Measurements from ENCODE around the gene NFASC.

The NFASC gene

GRCh38 chr1:204854286-204854685 is 16.4 kb upstream of the NFASC start:
- WGBS, 2 experiments: 78 to 90% methylated on average over 2 of the region's 2 CpGs
- Histone ChIP-seq H3K4me3 (ENCODE audit: insufficient read depth, low read depth, low read length) (no peak overlapping the region), H3K36me3 (ENCODE audit: control insufficient read depth, insufficient read depth, low read length) (no peaks in the 10 kb centered on the region)

DNA sequence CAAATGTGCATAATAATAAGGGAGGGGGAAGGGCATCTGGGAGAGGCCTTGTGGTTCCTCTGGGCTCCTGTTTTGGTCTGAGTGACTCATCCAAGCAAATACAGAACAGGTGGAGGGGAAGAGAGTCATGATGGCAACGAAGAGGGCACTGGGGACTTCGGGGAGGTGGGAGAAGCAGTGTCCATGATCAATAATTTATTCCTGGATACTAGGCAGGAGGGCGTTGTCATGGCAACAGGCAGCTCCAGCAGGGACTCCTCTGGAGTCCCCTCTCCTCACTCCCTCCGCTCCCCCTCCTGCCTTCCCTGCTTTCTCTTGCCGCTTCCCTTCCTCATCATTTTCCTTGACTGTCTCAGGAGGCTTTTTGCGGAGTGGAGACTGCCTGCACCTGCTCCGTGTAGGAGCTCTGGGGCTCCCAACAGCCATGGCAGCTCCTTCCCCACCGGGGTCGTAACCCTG is 12.3 kb upstream of the NFASC start:
- Histone ChIP-seq H3K4me1 (ENCODE audit: control insufficient read depth, insufficient read depth, low read length) (peaks cover 10% of the 10 kb centered on the region), H3K36me3 (ENCODE audit: control insufficient read depth, insufficient read depth, low read length) (no peaks in the 10 kb centered on the region), H3K27ac (ENCODE audit: insufficient read depth, low read depth, low read length, poor library complexity, severe bottlenecking) (no peak overlapping the region), H3K9me3 (ENCODE audit: control insufficient read depth, low read length) (no peaks in the 10 kb centered on the region), H3K27me3 (ENCODE audit: control insufficient read depth, insufficient read depth, low read length, poor library complexity, severe bottlenecking) (no peaks in the 10 kb centered on the region), H3K4me3 (ENCODE audit: insufficient read depth, low read depth, low read length) (no peak overlapping the region)
- WGBS, 2 experiments: 53 to 58% methylated on average over 9 of the region's 9 CpGs

More at GRCh38 chr1:204854286-204854685, 16.4 kb upstream of the NFASC start:
- Histone ChIP-seq H3K9me3 (ENCODE audit: control insufficient read depth, low read length) (no peaks in the 10 kb centered on the region), H3K4me1 (ENCODE audit: control insufficient read depth, insufficient read depth, low read length) (peaks cover 10% of the 10 kb centered on the region), H3K27ac (ENCODE audit: insufficient read depth, low read depth, low read length, poor library complexity, severe bottlenecking) (no peak overlapping the region), H3K27me3 (ENCODE audit: control insufficient read depth, insufficient read depth, low read length, poor library complexity, severe bottlenecking) (no peaks in the 10 kb centered on the region)

DNA sequence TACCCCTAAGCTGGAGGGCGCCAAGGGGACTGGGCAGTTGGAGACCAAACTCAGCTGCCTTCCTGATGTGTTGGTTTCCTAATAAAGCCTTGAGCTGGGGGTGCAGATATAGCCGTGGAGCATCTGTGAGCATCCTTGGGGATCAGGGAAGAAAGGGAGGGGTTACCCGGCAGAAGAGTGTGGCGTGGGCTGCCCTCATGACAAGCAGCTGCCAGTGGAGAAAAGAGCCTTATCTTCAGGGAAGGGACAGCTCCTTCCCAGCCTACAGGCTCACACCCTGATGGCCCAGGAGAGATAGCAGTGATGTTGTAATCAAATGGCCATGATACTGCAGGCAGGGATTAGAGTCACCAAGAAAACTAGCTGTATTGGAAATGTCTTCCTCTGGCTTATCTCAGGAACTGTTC is 10.8 kb upstream of the NFASC start:
- no peaks in the 10 kb centered on the region for H3K9me3 ChIP-seq (ENCODE audit: control insufficient read depth, low read length)
- H3K27me3 ChIP-seq (ENCODE audit: control insufficient read depth, insufficient read depth, low read length, poor library complexity, severe bottlenecking): no peaks in the 10 kb centered on the region
- peaks cover 10% of the 10 kb centered on the region for H3K4me1 ChIP-seq (ENCODE audit: control insufficient read depth, insufficient read depth, low read length)
- WGBS, 2 experiments: 89 to 91% methylated on average over 4 of the region's 4 CpGs
- no peak overlapping the region for H3K4me3 ChIP-seq (ENCODE audit: insufficient read depth, low read depth, low read length)
- H3K27ac ChIP-seq (ENCODE audit: insufficient read depth, low read depth, low read length, poor library complexity, severe bottlenecking): no peak overlapping the region
- no peaks in the 10 kb centered on the region for H3K36me3 ChIP-seq (ENCODE audit: control insufficient read depth, insufficient read depth, low read length)

DNA sequence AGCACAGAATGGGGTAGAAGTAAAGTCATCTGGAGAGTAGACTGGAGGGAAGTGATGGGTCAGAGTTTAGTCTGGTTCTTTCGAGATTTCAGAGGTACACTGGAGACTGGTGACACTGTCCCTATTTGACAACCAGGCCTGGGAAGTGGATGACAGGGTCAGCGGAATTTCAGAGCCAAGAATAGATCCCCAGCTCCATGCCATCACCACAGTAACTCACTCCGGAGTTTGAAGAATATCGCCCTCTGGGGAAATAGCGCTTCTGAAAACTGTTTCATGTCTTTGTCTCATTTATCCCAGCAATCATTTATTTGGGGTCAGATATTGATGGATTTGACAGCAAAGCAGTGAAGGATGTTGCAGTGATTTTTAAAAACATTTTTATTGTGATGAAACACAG is 7.6 kb upstream of the NFASC start:
- Histone ChIP-seq H3K36me3 (ENCODE audit: control insufficient read depth, insufficient read depth, low read length) (no peaks in the 10 kb centered on the region), H3K4me1 (ENCODE audit: control insufficient read depth, insufficient read depth, low read length) (peaks cover 10% of the 10 kb centered on the region), H3K4me3 (ENCODE audit: insufficient read depth, low read depth, low read length) (no peak overlapping the region), H3K9me3 (ENCODE audit: control insufficient read depth, low read length) (no peaks in the 10 kb centered on the region), H3K27me3 (ENCODE audit: control insufficient read depth, insufficient read depth, low read length, poor library complexity, severe bottlenecking) (no peaks in the 10 kb centered on the region), H3K27ac (ENCODE audit: insufficient read depth, low read depth, low read length, poor library complexity, severe bottlenecking) (no peak overlapping the region)
- WGBS, 2 experiments: 78 to 87% methylated on average over 5 of the region's 5 CpGs

DNA sequence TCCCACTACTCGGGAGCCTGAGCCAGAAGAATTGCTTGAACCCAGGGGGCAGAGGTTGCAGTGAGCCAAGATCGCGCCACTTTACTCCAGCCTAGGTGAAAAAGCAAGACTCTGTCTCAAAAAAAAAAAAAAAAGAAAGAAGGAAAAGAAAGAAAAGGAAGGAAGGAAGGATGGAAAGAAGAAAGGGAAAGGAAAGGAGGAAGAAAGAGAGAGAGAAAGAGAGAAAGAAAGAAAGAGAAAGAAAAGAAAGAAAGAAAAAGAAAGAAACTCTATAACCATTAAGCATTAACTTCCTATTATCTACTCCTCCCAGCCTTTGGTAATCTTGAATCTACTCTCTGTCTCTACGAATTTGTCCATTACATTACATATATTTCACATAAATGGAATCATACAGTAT is 6.9 kb upstream of the NFASC start:
- Histone ChIP-seq H3K4me1 (ENCODE audit: control insufficient read depth, insufficient read depth, low read length) (peaks cover 4% of the 10 kb centered on the region), H3K4me3 (ENCODE audit: insufficient read depth, low read depth, low read length) (no peak overlapping the region), H3K27me3 (ENCODE audit: control insufficient read depth, insufficient read depth, low read length, poor library complexity, severe bottlenecking) (no peaks in the 10 kb centered on the region), H3K9me3 (ENCODE audit: control insufficient read depth, low read length) (no peaks in the 10 kb centered on the region), H3K27ac (ENCODE audit: insufficient read depth, low read depth, low read length, poor library complexity, severe bottlenecking) (no peak overlapping the region), H3K36me3 (ENCODE audit: control insufficient read depth, insufficient read depth, low read length) (no peaks in the 10 kb centered on the region)
- WGBS, 2 experiments: 81 to 92% methylated on average over 3 to 4 of the region's 4 CpGs

GRCh38 chr1:204866051-204866596 is 4.5 kb upstream of the NFASC start:
- Histone ChIP-seq H3K36me3 (ENCODE audit: control insufficient read depth, insufficient read depth, low read length) (no peaks in the 10 kb centered on the region), H3K4me3 (ENCODE audit: insufficient read depth, low read depth, low read length) (no peak overlapping the region), H3K27ac (ENCODE audit: insufficient read depth, low read depth, low read length, poor library complexity, severe bottlenecking) (no peak overlapping the region), H3K27me3 (ENCODE audit: control insufficient read depth, insufficient read depth, low read length, poor library complexity, severe bottlenecking) (no peaks in the 10 kb centered on the region), H3K9me3 (ENCODE audit: control insufficient read depth, low read length) (no peaks in the 10 kb centered on the region), H3K4me1 (ENCODE audit: control insufficient read depth, insufficient read depth, low read length) (no peaks in the 10 kb centered on the region)
- 93 to 94% methylated on average over 5 of the region's 5 CpGs for WGBS, 2 experiments

DNA sequence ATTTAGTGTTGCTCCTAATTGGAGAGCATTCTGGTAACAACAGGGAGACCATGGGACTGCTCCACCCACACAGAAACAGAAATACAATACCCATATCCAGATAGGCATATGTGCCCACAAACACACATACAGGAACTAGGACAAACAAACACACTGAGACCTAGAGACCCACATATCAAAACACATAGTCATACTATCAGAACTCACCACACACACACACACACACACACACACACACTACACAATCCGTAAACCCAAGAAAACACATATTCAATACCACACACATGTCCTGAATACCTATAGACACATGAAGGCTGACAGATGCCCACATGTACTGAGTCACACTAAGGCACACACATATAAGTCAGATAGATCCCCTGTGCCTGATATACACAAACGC is 3.5 kb upstream of the NFASC start:
- Histone ChIP-seq H3K4me3 (ENCODE audit: insufficient read depth, low read depth, low read length) (no peak overlapping the region), H3K36me3 (ENCODE audit: control insufficient read depth, insufficient read depth, low read length) (no peaks in the 10 kb centered on the region), H3K9me3 (ENCODE audit: control insufficient read depth, low read length) (no peaks in the 10 kb centered on the region), H3K4me1 (ENCODE audit: control insufficient read depth, insufficient read depth, low read length) (no peaks in the 10 kb centered on the region), H3K27ac (ENCODE audit: insufficient read depth, low read depth, low read length, poor library complexity, severe bottlenecking) (no peak overlapping the region), H3K27me3 (ENCODE audit: control insufficient read depth, insufficient read depth, low read length, poor library complexity, severe bottlenecking) (no peaks in the 10 kb centered on the region)
- WGBS, 2 experiments: 95% methylated on average over 2 of the region's 2 CpGs

- 93 to 94% methylated on average over 10 of the region's 10 CpGs for whole genome bisulfite sequencing, 2 experiments
- Histone ChIP-seq H3K4me1 (ENCODE audit: control insufficient read depth, insufficient read depth, low read length) (no peaks in the 10 kb centered on the region), H3K9me3 (ENCODE audit: control insufficient read depth, low read length) (no peaks in the 10 kb centered on the region), H3K4me3 (ENCODE audit: insufficient read depth, low read depth, low read length) (no peak overlapping the region), H3K27me3 (ENCODE audit: control insufficient read depth, insufficient read depth, low read length, poor library complexity, severe bottlenecking) (no peaks in the 10 kb centered on the region), H3K27ac (ENCODE audit: insufficient read depth, low read depth, low read length, poor library complexity, severe bottlenecking) (no peak overlapping the region), H3K36me3 (ENCODE audit: control insufficient read depth, insufficient read depth, low read length) (no peaks in the 10 kb centered on the region)
Observed at GRCh38 chr1:204867666-204868339, 2.9 kb upstream of the NFASC start.

DNA sequence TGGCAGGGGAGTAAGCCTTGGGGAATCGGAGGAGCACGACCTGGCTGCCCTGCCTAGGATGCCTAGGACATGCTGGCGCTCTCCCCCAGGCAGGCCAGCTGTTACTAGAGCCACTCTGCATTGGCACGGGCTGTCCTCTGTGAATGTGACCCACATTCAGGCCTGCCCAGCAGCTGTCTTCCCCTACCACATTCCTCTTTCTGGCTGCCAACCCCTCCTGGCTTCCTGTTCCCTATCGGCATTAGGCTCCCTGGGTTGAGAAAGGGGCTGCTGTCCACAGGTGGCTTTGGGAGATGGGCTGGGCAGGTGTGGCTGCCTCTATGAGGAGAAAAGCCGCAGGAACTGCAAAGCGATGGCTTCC is 2.3 kb upstream of the NFASC start:
- Histone ChIP-seq H3K36me3 (ENCODE audit: control insufficient read depth, insufficient read depth, low read length) (no peaks in the 10 kb centered on the region), H3K4me1 (ENCODE audit: control insufficient read depth, insufficient read depth, low read length) (no peaks in the 10 kb centered on the region), H3K27me3 (ENCODE audit: control insufficient read depth, insufficient read depth, low read length, poor library complexity, severe bottlenecking) (no peaks in the 10 kb centered on the region), H3K4me3 (ENCODE audit: insufficient read depth, low read depth, low read length) (no peak overlapping the region), H3K9me3 (ENCODE audit: control insufficient read depth, low read length) (no peaks in the 10 kb centered on the region), H3K27ac (ENCODE audit: insufficient read depth, low read depth, low read length, poor library complexity, severe bottlenecking) (no peak overlapping the region)
- WGBS, 2 experiments: 88% methylated on average over 7 of the region's 7 CpGs

GRCh38 chr1:204869097-204869496 is 1.6 kb upstream of the NFASC start:
- Histone ChIP-seq H3K9me3 (ENCODE audit: control insufficient read depth, low read length) (no peaks in the 10 kb centered on the region), H3K4me3 (ENCODE audit: insufficient read depth, low read depth, low read length) (no peak overlapping the region), H3K27me3 (ENCODE audit: control insufficient read depth, insufficient read depth, low read length, poor library complexity, severe bottlenecking) (no peaks in the 10 kb centered on the region), H3K4me1 (ENCODE audit: control insufficient read depth, insufficient read depth, low read length) (no peaks in the 10 kb centered on the region), H3K27ac (ENCODE audit: insufficient read depth, low read depth, low read length, poor library complexity, severe bottlenecking) (no peak overlapping the region), H3K36me3 (ENCODE audit: control insufficient read depth, insufficient read depth, low read length) (no peaks in the 10 kb centered on the region)
- 86 to 100% methylated on average over 1 to 2 of the region's 3 CpGs for WGBS, 2 experiments
